ENCODE measurements around the gene TMEM117. TPM values are rescaled to one million over a fixed set of nuclear protein-coding genes. Genes with fewer than 3 reads are reported as not detected.

TMEM117 gene
- total RNA-seq, 1 experiment from 2014 or later, result 0.90 TPM

GRCh38 chr12:43935581-43935980 is 99.7 kb downstream of the TMEM117 start:
- Histone ChIP-seq H3K36me3 (replicated peaks; ENCODE audit: control insufficient read depth, insufficient read depth, low read length) (no peaks in the 10 kb centered on the region), H3K27me3 (ENCODE audit: control insufficient read depth, insufficient read depth, low read length) (no peaks in the 10 kb centered on the region), H3K4me3 (ENCODE audit: insufficient read depth, low read depth, low read length) (no peak overlapping the region)
- DNase-seq, result no peak

- Histone ChIP-seq H3K36me3 (replicated peaks; ENCODE audit: control insufficient read depth, insufficient read depth, low read length) (no peaks in the 10 kb centered on the region), H3K4me3 (ENCODE audit: insufficient read depth, low read depth, low read length) (no peak overlapping the region), H3K27me3 (ENCODE audit: control insufficient read depth, insufficient read depth, low read length) (no peaks in the 10 kb centered on the region)
- DNase-seq, result peak; percentile 37
Observed at GRCh38 chr12:43937947-43938346, 102.1 kb downstream of the TMEM117 start.

GRCh38 chr12:43942379-43942778 is 106.5 kb downstream of the TMEM117 start:
- Histone ChIP-seq H3K36me3 (replicated peaks; ENCODE audit: control insufficient read depth, insufficient read depth, low read length) (no peaks in the 10 kb centered on the region), H3K27me3 (ENCODE audit: control insufficient read depth, insufficient read depth, low read length) (no peaks in the 10 kb centered on the region), H3K4me3 (ENCODE audit: insufficient read depth, low read depth, low read length) (no peak overlapping the region)
- DNase-seq, result no peak

GRCh38 chr12:43945983-43946382 is 110.1 kb downstream of the TMEM117 start:
- H3K4me3 ChIP-seq (ENCODE audit: insufficient read depth, low read depth, low read length), result no peak overlapping the region

GRCh38 chr12:43951286-43951685 is 115.4 kb downstream of the TMEM117 start:
- Histone ChIP-seq H3K36me3 (replicated peaks; ENCODE audit: control insufficient read depth, insufficient read depth, low read length) (no peaks in the 10 kb centered on the region), H3K27me3 (ENCODE audit: control insufficient read depth, insufficient read depth, low read length) (no peaks in the 10 kb centered on the region), H3K4me3 (ENCODE audit: insufficient read depth, low read depth, low read length) (no peak overlapping the region)
- no peak for DNase-seq

More at GRCh38 chr12:43945983-43946382, 110.1 kb downstream of the TMEM117 start:
- H3K36me3 ChIP-seq (replicated peaks; ENCODE audit: control insufficient read depth, insufficient read depth, low read length), result no peaks in the 10 kb centered on the region
- DNase-seq, result no peak
- no peaks in the 10 kb centered on the region for H3K27me3 ChIP-seq (ENCODE audit: control insufficient read depth, insufficient read depth, low read length)

- H3K4me3 ChIP-seq (ENCODE audit: insufficient read depth, low read depth, low read length), result no peak overlapping the region
- H3K36me3 ChIP-seq (replicated peaks; ENCODE audit: control insufficient read depth, insufficient read depth, low read length), result no peaks in the 10 kb centered on the region
- no peaks in the 10 kb centered on the region for H3K27me3 ChIP-seq (ENCODE audit: control insufficient read depth, insufficient read depth, low read length)
- peak; percentile 58 for DNase-seq
Observed at GRCh38 chr12:43957732-43958372, 122.0 kb downstream of the TMEM117 start.

GRCh38 chr12:43964033-43964432 is 128.2 kb downstream of the TMEM117 start:
- DNase-seq, result no peak
- no peaks in the 10 kb centered on the region for H3K36me3 ChIP-seq (replicated peaks; ENCODE audit: control insufficient read depth, insufficient read depth, low read length)
- H3K27me3 ChIP-seq (ENCODE audit: control insufficient read depth, insufficient read depth, low read length), result no peaks in the 10 kb centered on the region
- H3K4me3 ChIP-seq (ENCODE audit: insufficient read depth, low read depth, low read length), result no peak overlapping the region

- Histone ChIP-seq H3K36me3 (replicated peaks; ENCODE audit: control insufficient read depth, insufficient read depth, low read length) (no peaks in the 10 kb centered on the region), H3K4me3 (ENCODE audit: insufficient read depth, low read depth, low read length) (no peak overlapping the region), H3K27me3 (ENCODE audit: control insufficient read depth, insufficient read depth, low read length) (no peaks in the 10 kb centered on the region)
- DNase-seq, result no peak
Observed at GRCh38 chr12:43964961-43965360, 129.1 kb downstream of the TMEM117 start.

GRCh38 chr12:43965899-43966298 is 130.0 kb downstream of the TMEM117 start:
- no peak overlapping the region for H3K4me3 ChIP-seq (ENCODE audit: insufficient read depth, low read depth, low read length)
- H3K27me3 ChIP-seq (ENCODE audit: control insufficient read depth, insufficient read depth, low read length), result no peaks in the 10 kb centered on the region
- H3K36me3 ChIP-seq (replicated peaks; ENCODE audit: control insufficient read depth, insufficient read depth, low read length), result no peaks in the 10 kb centered on the region
- no peak for DNase-seq

- DNase-seq, result no peak
- Histone ChIP-seq H3K36me3 (replicated peaks; ENCODE audit: control insufficient read depth, insufficient read depth, low read length) (no peaks in the 10 kb centered on the region), H3K27me3 (ENCODE audit: control insufficient read depth, insufficient read depth, low read length) (no peaks in the 10 kb centered on the region), H3K4me3 (ENCODE audit: insufficient read depth, low read depth, low read length) (no peak overlapping the region)
Observed at GRCh38 chr12:43968736-43969135, 132.9 kb downstream of the TMEM117 start.

GRCh38 chr12:43969882-43970281 is 134.0 kb downstream of the TMEM117 start:
- H3K27me3 ChIP-seq (ENCODE audit: control insufficient read depth, insufficient read depth, low read length), result no peaks in the 10 kb centered on the region
- H3K36me3 ChIP-seq (replicated peaks; ENCODE audit: control insufficient read depth, insufficient read depth, low read length), result no peaks in the 10 kb centered on the region
- H3K4me3 ChIP-seq (ENCODE audit: insufficient read depth, low read depth, low read length), result no peak overlapping the region
- DNase-seq, result no peak

GRCh38 chr12:43973385-43973784 is 137.5 kb downstream of the TMEM117 start:
- no peaks in the 10 kb centered on the region for H3K27me3 ChIP-seq (ENCODE audit: control insufficient read depth, insufficient read depth, low read length)
- H3K36me3 ChIP-seq (replicated peaks; ENCODE audit: control insufficient read depth, insufficient read depth, low read length), result no peaks in the 10 kb centered on the region
- H3K4me3 ChIP-seq (ENCODE audit: insufficient read depth, low read depth, low read length), result no peak overlapping the region
- no peak for DNase-seq

GRCh38 chr12:43973993-43974392 is 138.1 kb downstream of the TMEM117 start:
- no peak for DNase-seq
- Histone ChIP-seq H3K36me3 (replicated peaks; ENCODE audit: control insufficient read depth, insufficient read depth, low read length) (no peaks in the 10 kb centered on the region), H3K27me3 (ENCODE audit: control insufficient read depth, insufficient read depth, low read length) (no peaks in the 10 kb centered on the region), H3K4me3 (ENCODE audit: insufficient read depth, low read depth, low read length) (no peak overlapping the region)

- Histone ChIP-seq H3K27me3 (ENCODE audit: control insufficient read depth, insufficient read depth, low read length) (no peaks in the 10 kb centered on the region), H3K4me3 (ENCODE audit: insufficient read depth, low read depth, low read length) (no peak overlapping the region), H3K36me3 (replicated peaks; ENCODE audit: control insufficient read depth, insufficient read depth, low read length) (no peaks in the 10 kb centered on the region)
- no peak for DNase-seq
Observed at GRCh38 chr12:43976027-43976426, 140.1 kb downstream of the TMEM117 start.

- H3K27me3 ChIP-seq (ENCODE audit: control insufficient read depth, insufficient read depth, low read length), result no peaks in the 10 kb centered on the region
- DNase-seq, result no peak
- no peaks in the 10 kb centered on the region for H3K36me3 ChIP-seq (replicated peaks; ENCODE audit: control insufficient read depth, insufficient read depth, low read length)
- H3K4me3 ChIP-seq (ENCODE audit: insufficient read depth, low read depth, low read length), result no peak overlapping the region
Observed at GRCh38 chr12:43978556-43978955, 142.7 kb downstream of the TMEM117 start.

GRCh38 chr12:43979450-43979849 is 143.6 kb downstream of the TMEM117 start:
- no peak for DNase-seq
- no peak overlapping the region for H3K4me3 ChIP-seq (ENCODE audit: insufficient read depth, low read depth, low read length)
- no peaks in the 10 kb centered on the region for H3K36me3 ChIP-seq (replicated peaks; ENCODE audit: control insufficient read depth, insufficient read depth, low read length)

More at GRCh38 chr12:43979450-43979849, 143.6 kb downstream of the TMEM117 start:
- no peaks in the 10 kb centered on the region for H3K27me3 ChIP-seq (ENCODE audit: control insufficient read depth, insufficient read depth, low read length)
